NCI-H2196 treated with DMSO at 0.1 percent for 48 hours (cell line): Measurements from ENCODE around the gene ZBTB9.
"Not testable (repeated sequence)": the region's sequence is repeated elsewhere in the genome, so short reads cannot be mapped to it uniquely, and the experiment has no call there.

Experiments used
- DNase-seq: peaks from one replicate; lab custom pipeline; 2025; ENCODE audit not compliant: unreplicated experiment; lab: John Stamatoyannopoulos, UW

ZBTB9 gene

DNA sequence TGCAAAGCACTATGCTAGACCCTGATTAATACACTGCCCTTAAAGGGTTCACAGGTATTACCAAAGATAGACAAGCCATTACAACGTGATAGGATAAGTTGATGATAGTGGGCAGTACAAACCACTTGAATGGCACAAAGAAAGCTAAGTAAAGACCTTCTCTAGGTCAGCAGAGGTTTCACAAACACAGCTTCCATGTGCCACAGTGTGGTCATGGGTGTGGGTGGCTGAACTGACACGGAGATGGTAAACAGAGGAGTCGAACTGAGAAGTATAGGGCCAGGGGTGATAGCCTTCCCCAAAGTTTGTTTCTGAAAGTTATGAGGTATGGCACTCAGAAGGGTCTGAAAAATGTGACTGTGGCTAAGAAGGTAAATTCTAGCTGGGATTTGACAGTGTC is 4.3 kb downstream of the ZBTB9 start:
- no peak for DNase-seq

DNA sequence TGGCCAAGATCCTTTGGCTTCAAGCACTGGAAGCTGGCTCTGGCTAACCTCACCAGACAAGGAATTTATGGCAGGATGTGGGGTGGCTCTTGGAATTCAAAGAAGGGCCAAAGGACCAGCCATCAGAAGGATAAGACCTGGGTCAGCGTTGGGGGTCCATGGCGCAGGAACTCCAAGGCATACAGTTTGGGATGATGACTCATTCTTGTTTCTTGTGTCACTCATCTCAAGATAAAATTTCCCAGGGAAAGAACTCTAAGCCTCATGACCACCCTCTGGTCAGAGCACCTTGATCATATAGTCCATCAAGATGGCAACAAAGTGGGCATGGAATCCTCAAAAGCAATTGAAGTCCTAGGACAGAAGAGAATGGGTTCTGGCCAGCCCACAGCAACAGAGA is 4.8 kb downstream of the ZBTB9 start:
- no peak for DNase-seq

DNA sequence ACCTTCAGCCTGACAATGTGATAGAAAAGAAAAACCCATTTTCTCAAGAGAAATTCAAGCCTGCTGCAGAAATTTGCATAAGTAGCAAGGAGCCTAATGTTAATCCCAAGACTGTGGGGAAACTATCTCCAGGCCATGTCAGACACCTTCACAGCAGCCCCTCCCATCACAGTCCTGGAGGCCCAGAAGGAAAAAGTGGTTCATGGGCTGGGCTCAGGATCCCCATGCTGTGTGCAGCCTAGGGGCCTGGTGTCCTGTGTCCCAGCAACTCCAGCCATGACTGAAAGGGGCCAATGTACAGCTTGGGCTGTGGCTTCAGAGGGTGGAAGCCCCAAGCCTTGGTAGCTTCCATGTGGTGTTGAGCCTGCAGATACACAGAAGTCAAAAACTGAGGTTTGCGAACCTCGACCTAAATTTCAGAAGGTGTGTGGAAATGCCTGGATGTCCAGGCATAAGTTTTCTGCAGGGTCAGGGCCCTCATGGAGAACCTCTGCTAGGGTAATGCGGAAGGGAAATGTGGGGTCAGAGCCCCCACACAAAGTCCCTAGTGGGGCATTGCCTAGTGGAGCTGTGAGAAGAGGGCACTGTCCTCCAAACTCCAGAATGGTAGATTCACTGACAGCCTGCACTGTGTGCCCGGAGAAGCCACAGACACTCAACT is 11.8 kb downstream of the ZBTB9 start:
- DNase-seq = no peak

DNA sequence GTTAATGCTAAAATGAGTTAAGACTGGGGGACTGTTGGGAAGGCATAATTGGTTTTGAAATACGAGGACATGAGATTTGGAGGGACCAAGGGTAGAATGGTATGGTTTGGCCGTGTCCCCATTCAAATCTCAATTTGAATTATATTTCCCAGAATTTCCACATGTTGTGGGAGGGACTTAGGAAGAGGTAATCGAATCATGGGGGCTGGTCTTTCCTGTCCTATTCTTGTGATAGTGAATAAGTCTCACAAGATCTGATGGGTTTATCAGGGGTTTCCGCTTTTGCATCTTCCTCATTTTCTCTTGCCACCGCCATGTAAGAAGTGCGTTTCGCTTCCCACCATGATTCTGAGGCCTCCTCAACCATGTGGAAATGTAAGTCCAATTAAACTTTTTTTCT is 12.7 kb downstream of the ZBTB9 start:
- no peak for DNase-seq

DNA sequence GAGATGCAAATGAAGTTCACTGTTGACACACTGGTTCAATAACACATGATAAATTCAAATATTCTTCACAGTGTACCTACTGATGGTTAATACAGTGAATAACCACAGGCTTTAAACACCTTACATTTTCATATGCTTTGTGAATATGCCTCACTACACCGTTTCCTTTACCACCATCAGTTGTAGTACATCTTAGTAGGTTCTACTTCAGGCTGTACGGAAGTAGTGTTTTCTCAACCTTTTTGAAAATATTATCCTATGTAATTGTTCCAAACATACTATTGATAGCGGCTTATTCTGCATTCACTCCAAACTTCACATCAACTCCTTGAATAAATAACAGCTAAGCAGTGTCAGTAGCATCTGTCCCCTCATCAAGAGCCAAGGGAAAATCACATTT is 15.3 kb downstream of the ZBTB9 start:
- no peak for DNase-seq

DNA sequence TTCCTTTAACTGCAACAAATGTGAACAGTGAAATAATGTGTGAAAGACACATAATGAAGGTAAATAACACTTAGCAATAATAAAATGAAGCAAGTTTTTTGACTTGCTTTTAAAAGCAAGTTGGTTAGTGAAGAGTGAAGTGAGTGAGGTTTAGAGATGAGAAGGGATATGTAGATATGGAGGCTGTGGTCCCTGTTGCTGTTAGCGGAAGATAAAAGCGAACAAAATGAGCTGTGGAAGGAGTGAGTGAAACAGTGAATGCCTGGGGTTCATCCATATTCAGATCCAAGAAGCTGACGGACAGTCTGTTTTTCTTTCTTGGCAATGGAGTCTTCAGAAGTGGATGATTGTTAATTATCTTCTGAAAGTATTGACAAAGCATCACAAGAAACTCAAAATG is 23.5 kb downstream of the ZBTB9 start:
- no peak for DNase-seq

DNA sequence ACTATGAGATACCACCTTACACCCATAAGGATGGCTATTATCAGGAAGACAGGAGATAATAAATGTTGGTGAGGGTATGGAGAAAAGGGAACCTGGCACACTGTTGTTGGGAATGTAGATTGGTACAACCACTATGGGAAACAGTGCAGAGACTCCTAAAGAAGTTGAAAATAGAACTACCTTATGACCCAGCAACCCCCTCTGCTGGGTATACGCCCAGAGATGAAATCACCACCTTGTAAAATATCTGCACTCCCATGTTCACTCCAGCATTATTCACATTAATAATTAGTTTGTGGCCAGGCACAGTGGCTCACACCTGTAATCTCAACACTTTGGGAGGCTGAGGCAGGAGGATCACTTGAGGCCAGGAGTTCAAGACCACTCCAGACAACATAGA is 26.8 kb downstream of the ZBTB9 start:
- DNase-seq = no peak

DNA sequence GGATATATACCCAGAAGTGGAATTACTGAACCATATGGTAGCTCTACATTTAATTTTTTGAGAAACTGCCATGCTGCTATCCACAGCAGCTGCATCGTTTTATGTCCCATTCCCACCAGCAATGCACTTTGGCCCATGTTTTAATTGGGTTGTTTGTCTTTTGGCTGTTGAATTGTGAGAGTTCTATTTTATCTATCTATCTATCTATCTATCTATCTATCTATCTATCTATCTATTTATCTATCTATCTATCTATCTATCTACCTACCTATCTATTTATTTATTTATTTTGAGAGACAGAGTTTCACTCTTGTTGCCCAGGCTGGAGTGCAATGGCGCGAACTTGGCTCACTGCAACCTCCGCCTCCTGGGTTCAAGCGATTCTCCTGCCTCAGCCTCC is 28.2 kb downstream of the ZBTB9 start:
- not testable (repeated sequence) for DNase-seq

DNA sequence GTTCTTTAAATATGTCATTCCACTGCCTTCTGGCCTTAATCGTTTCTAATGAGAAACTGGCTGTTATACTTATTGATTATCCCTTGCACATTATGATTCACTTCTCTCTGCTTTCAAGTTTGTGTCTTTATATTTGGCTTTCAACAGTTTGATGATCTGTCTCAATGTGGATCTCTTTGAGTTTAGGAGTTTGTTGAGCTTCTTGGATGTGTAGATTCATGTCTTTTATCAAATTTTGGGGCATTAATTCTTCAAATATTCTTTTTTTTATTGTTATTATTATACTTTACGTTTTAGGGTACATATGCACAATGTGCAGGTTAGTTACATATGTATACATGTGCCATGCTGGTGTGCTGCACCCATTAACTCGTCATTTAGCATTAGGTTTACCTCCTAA is 29.3 kb downstream of the ZBTB9 start:
- no peak for DNase-seq

DNA sequence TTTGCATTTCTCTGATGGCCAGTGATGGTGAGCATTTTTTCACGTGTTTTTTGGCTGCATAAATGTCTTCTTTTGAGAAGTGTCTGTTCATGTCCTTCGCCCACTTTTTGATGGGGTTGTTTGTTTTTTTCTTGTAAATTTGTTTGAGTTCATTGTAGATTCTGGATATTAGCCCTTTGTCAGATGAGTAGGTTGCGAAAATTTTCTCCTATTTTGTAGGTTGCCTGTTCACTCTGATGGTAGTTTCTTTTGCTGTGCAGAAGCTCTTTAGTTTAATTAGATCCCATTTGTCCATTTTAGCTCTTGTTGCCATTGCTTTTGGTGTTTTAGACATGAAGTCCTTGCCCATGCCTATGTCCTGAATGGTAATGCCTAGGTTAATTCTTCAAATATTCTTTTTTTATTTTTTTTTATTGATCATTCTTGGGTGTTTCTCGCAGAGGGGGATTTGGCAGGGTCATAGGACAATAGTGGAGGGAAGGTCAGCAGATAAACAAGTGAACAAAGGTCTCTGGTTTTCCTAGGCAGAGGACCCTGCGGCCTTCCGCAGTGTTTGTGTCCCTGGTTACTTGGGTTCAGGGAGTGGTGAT is 30.4 kb downstream of the ZBTB9 start:
- DNase-seq = not testable (repeated sequence)

DNA sequence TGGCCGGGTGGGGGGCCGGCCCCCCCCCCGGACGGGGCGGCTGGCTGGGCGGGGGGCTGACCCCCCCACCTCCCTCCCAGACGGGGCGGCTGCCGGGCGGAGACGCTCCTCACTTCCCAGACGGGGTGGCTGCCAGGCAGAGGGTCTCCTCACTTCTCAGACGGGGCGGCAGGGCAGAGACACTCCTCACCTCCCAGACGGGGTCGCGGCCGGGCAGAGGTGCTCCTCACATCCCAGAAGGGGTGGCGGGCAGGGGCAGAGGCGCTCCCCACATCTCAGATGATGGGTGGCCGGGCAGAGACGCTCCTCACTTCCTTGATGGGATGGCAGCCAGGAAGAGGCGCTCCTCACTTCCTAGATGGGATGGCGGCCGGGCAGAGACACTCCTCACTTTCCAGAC is 31.3 kb downstream of the ZBTB9 start:
- DNase-seq = not testable (repeated sequence)

DNA sequence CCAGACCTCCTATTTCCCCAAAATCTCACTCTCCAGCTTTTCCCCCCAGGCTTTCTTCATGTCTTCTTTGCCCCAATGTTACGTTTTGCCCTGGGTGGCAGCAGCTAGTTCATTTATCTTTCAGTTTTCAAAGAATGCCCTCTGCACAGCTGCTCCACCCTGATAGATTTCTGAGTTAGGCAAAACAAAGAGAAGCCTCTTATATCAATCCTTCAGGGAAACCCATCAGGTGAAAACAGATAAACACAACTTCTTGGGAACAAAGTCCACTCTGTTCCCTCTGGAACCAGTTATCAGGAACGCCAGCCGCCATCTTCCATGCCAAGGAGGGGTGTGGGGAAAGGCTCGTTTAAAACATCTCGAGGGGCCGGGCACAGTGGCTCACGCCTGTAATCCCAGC is 34.0 kb downstream of the ZBTB9 start:
- DNase-seq = no peak

DNA sequence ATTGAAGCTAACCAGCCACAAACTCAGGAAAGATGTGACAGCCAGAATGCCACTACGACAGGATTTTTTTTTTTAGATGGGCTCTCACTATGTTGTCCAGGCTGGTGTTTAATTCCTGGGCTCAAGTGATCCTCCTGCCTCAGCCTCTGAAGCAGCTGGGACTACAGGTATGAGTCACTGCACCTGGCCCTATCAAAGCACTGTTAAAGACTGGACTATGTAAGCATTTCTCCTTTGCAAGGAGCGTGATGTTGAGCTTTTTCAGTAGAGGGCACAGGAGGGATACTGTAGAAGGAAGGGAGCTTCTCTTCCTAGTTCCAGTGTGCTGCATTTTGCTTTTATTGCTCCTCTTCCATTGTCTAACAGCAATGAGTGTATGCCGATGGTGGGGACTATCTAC is 35.8 kb downstream of the ZBTB9 start:
- peak; percentile 15 for DNase-seq

DNA sequence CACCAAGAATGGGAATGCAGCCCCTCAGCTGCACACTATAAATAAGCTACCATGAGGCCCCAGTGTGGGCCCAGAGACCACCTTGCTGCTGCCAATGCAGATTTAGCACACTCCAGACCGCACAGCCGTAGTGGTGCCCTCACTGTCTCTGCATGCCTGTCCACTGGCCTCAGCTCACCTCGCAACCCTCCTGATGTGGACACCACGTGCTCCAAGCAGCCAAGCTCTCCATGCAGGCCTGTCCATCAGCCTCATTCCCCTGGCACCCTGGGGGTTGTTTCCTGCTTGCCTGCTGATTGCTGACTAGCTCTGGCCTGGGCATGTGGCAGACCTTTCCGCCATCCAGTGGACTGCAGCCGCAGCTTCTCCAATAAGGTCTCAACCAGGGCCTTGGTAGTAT is 36.2 kb downstream of the ZBTB9 start:
- DNase-seq = no peak

DNA sequence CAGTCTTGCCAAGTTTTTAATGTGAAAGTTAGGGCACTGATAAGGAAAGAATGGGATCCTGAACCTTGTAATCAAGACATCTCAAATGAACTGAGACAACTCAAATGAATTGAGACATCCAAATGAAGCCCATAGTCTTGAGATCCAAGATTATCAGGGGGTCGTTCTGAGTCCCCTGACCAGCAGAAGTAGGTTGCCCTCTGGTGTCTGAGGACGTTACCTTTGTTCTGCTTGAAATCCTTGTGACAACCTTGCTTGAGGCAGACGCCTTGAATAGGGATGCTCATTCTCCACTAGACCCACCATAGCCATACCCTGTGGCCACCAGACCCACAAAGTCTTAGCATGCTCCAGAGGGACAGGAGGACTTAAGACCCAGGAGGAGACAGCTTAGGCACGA is 37.7 kb downstream of the ZBTB9 start:
- no peak for DNase-seq

DNA sequence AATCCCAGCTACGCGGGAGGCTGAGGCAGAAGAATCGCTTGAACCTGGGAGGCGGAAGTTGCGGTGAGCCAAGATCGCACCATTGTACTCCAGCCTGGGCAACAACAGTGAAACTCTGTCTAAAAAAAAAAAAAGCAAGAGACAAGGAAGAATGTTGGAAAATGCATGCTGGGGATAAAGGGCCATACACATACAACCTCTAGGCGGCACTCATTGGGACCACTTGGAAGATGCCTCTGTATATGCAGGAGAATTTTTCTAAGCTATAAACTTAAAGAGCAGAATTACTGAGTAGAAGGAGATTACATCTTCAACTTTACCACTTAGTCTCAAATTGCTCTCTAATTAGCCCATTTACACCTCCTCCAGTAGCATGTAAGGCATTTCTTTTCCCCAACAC is 42.8 kb downstream of the ZBTB9 start:
- no peak for DNase-seq

DNA sequence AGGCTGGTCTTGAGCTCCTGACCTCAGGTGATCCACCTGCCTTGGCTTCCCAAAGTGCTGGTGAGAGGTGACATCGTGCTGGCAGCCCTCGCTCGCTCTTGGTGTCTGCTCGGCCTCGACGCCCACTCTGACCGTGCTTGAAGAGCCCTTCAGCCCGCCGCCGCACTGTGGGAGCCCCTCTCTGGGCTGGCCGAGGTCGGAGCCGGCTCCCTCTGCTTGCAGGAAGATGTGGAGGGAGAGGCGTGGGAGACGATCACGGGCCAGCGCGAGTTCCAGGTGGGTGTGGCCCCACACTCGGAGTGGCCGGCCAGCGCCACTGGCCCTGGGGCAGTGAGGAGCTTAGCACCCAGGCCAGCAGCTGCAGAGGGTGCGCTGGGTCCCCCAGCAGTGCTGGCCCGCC is 48.1 kb downstream of the ZBTB9 start:
- no peak for DNase-seq

DNA sequence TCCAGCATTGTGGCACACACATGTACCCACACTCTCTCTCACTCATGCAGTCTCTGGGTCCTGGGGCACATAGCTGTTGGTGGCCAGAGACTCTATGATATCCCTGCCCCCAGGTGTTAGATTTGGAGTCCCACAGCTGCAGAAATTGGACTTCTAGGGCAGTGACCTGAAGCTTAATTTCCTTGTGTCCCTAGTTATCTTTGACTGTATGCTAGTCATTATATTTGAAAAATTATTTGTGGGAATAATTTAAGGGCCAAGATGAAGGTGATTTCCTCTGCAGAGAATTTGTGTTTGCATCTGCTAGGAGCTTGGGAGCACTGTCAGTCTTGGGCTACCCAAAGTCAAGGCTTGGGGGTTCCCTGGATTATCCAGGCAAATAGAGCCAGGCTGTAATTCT is 50.1 kb downstream of the ZBTB9 start:
- DNase-seq = no peak

DNA sequence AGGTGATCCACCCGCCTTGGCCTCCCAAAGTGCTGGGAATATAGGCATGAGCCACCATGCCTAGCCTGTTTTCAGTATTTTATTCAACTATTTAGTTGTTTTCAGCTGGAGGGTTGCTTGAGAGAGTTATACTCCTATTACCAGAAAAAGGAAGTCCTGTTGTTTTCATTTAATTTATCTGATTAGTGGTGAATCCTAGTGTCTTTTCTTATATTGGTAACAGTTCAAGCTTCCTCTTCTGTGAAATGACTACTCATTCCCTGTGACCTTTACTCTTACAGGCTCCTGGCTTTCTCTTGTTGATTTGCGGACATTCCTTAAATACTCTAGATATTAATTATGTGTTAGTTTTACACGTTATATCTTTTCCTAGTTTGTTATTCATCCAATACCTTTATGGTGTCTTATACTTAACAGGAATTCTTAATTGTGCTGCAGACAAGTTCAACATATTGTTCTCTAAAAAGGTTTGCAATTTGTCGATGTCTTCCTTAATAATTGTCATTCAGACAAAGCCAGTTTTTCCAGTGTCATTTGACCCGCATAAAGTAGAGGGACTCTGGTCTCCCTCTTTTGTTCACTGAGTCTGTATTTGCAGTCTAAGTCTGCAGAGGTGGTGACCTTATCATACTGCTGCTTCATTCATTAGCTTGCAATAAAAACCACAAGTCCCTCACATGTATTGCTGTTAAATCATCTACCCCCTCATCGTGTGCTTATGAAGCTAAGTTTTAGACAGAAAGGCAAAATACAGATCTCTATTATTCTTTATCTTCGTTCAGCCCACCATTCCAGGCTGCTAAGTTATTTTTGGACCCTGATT is 51.4 kb downstream of the ZBTB9 start:
- no peak for DNase-seq
